ENCODE results near the gene DACT1.

Gene DACT1

DNA sequence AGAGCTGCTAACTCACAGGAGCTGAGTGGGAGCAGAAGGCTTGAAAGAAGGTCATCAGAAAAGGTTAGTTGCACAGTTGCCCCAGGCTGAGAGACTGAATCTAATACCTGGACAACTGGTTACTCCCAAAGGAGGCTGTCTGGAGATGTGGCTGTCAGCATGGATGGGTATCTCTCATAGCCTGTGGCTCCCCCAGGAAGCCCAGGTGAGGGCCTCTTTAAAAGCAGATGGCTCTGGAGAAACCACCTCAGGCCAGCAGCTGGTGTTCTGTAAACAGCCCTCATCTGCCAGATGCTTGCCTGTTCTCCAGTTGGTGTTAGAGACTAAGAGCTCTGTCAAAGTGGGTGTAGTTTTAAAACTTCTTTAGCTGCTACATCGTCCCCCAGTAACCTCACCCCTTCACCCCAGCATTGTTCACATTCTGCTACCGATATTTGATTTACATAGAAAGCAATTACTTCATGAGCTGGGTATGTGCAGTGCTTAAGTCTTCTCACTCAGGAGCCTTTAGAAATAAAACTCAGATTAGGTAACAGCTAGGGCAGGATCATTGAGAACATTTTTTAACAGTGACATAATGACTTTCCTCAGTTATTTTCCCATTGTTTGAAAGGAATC lies 25.8 kb downstream of the DACT1 start:
- TF ChIP-seq, protein P1, sequence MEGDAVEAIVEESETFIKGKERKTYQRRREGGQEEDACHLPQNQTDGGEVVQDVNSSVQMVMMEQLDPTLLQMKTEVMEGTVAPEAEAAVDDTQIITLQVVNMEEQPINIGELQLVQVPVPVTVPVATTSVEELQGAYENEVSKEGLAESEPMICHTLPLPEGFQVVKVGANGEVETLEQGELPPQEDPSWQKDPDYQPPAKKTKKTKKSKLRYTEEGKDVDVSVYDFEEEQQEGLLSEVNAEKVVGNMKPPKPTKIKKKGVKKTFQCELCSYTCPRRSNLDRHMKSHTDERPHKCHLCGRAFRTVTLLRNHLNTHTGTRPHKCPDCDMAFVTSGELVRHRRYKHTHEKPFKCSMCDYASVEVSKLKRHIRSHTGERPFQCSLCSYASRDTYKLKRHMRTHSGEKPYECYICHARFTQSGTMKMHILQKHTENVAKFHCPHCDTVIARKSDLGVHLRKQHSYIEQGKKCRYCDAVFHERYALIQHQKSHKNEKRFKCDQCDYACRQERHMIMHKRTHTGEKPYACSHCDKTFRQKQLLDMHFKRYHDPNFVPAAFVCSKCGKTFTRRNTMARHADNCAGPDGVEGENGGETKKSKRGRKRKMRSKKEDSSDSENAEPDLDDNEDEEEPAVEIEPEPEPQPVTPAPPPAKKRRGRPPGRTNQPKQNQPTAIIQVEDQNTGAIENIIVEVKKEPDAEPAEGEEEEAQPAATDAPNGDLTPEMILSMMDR (IDR thresholded peaks at IDR 0.05; ENCODE audit: low read depth, low read length, missing control alignments): no peak
- DNase-seq (ENCODE audit: extremely low read depth, low read depth): peak; percentile 22
- no peak overlapping the region for H3K4me3 ChIP-seq (replicated peaks; ENCODE audit: low read depth, low read length)

GRCh38 chr14:58665773-58666500 lies 28.2 kb downstream of the DACT1 start:
- H3K4me3 ChIP-seq (replicated peaks; ENCODE audit: low read depth, low read length): no peak overlapping the region
- DNase-seq (ENCODE audit: extremely low read depth, low read depth): no peak
- TF ChIP-seq, protein P1 (IDR thresholded peaks at IDR 0.05; ENCODE audit: low read depth, low read length, missing control alignments): no peak

GRCh38 chr14:58666737-58667136 lies 29.0 kb downstream of the DACT1 start:
- H3K4me3 ChIP-seq (replicated peaks; ENCODE audit: low read depth, low read length): no peak overlapping the region
- TF ChIP-seq, protein P1 (IDR thresholded peaks at IDR 0.05; ENCODE audit: low read depth, low read length, missing control alignments): no peak

DNA sequence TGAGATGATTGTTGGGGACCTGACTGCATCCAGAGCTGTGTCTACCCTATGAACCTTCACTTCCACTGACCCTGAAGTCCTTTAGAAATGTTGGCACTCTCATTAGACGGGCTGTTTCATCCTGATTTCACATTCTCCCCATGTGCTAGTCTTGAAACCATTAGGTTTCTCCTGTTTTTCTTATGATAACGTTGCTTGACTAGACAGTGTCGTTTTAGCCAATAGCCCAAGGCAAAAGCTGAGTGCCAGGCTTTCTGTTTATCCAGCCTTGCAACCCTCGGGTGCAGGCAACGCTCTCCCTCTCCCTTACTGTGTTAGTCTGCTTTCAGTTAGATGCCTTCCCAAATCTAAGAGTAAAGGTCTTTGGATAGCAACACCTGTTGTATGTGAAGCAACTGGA lies 30.1 kb downstream of the DACT1 start:
- TF ChIP-seq, protein P1 (IDR thresholded peaks at IDR 0.05; ENCODE audit: low read depth, low read length, missing control alignments): no peak
- no peak for DNase-seq (ENCODE audit: extremely low read depth, low read depth)
- H3K4me3 ChIP-seq (replicated peaks; ENCODE audit: low read depth, low read length): no peak overlapping the region

More at GRCh38 chr14:58666737-58667136, 29.0 kb downstream of the DACT1 start:
- DNase-seq (ENCODE audit: extremely low read depth, low read depth): no peak

DNA sequence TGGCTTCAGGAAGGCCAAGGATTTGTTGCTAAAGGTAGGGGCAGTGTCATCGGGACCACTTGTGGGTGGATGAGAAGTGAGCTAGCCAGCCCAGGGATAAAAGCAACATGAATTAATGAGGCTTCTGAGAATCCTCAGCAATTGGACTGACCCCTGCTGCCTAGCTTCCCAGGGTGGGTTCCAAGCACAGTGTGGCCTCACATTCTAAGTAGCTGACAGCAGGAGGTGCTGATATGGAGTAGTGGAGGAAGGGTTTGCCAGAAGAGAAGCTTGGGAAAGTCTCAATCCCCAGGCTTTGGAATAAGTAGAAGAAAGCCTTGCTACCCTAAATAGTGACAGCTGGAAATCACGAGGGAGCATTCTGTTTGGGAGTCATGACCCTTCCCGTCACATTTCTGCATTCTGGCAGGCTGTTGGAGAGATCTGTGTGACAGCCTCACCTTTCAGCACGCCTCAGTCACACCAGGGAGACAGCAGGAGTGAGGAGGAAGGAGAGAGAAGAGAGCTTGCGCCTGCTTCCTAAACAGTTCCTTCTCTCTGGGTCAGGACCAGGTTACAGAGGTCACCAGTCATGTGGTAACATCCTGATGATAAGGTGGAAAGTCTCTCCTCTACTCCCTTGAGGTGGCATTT lies 31.2 kb downstream of the DACT1 start:
- TF ChIP-seq, protein P1 (IDR thresholded peaks at IDR 0.05; ENCODE audit: low read depth, low read length, missing control alignments): no peak
- H3K4me3 ChIP-seq (replicated peaks; ENCODE audit: low read depth, low read length): no peak overlapping the region
- DNase-seq (ENCODE audit: extremely low read depth, low read depth): no peak

DNA sequence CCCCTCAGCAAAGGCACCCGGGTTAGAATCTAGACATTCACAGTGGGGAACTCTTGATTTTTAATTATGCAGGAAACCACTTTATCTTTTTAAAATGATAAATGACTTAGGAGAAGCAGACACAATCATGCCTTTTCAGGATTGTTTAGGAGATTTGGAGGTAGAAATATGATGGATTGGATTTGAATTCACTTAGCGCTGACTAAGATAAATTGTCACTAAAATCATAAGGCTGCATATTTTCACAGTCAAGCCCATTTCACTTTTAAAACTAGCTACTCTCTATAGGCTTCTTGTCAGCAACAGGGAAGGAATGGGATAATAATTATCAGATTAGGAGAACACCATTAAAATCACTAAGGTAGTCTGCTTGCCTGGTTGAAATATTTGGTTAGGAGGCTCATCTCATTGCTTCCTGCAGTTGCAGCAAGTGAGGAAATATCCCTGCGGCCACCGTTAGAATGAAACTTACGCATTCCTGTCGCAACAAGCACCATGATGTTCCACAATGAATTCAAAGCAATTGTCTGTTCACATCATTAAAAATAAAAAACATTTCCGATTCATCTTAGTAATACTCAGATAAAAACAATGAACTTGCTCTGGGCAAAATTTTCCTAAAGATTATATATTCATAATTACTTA lies 31.9 kb downstream of the DACT1 start:
- H3K4me3 ChIP-seq (replicated peaks; ENCODE audit: low read depth, low read length): no peak overlapping the region
- no peak for DNase-seq (ENCODE audit: extremely low read depth, low read depth)
- TF ChIP-seq, protein P1 (IDR thresholded peaks at IDR 0.05; ENCODE audit: low read depth, low read length, missing control alignments): no peak
